Measurements from ENCODE around the gene GJA10. TPM values are rescaled to one million over a fixed set of nuclear protein-coding genes. Genes with fewer than 3 reads are reported as not detected.

The GJA10 gene
- total and polyA plus RNA-seq, 4 donors = not detected

DNA sequence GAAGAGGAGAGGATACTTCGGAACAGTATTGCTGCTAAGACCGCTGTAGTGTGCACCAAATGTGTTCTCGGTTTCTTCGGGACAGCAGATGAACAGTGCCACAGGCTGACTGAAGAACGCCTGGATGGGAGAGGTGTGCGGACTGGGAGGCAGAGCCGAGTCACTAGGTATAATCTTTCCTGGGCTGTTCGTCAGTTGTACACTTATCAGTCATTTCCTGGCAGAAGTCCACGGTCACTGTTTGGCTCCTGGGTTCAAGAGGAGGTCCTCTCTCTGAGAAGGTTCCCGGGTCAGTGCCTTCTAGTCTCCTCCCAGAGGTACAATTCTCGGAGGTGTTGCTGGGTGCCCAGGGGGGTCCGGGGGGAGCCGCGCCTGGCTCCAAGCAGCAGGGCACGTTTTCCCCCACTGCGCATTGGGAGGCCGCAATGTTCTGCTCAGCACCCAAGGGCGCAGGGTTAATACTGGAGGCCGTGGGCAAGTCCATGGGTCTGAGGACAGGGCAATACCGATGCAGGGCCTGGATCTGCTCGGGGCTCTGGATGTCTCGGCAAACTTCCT, 38.1 kb downstream of the GJA10 start:
- ATAC-seq (ENCODE audit: insufficient read depth, low FRiP score) (no peak), DNase-seq (no peak)
- H3K4me1 ChIP-seq (ENCODE audit: control insufficient read depth in 5 of 5, insufficient read depth in 5 of 5, low read length in 5 of 5) = peaks cover 0 to 11% (median 0%) of the 10 kb centered on the region in 5 donors
- H3K4me3 ChIP-seq = no peak overlapping the region
- H3K27me3 ChIP-seq (ENCODE audit: control insufficient read depth in 3 of 3, insufficient read depth in 3 of 3, low read length in 2 of 3) = no peaks in the 10 kb centered on the region
- 88 to 94% methylated on average over 22 of the region's 22 CpGs for WGBS, 2 donors
- H3K27ac ChIP-seq (ENCODE audit: low read depth in 1 of 2, low read length in 1 of 2) = no peak overlapping the region
- peaks cover 0 to 9% (median 1%) of the 10 kb centered on the region in 4 donors for H3K36me3 ChIP-seq (ENCODE audit: control insufficient read depth in 4 of 4, insufficient read depth in 4 of 4, low read length in 4 of 4)
- no peak for TF ChIP-seq CTCF (IDR thresholded peaks at IDR 0.05; ENCODE audit: control extremely low read depth, extremely low read depth)
- H3K9ac ChIP-seq (ENCODE audit: insufficient read depth in 1 of 2, low read length in 2 of 2) = no peak overlapping the region
- H3K9me3 ChIP-seq (ENCODE audit: control insufficient read depth in 4 of 4, insufficient read depth in 3 of 4, low read length in 3 of 4) = no peaks in the 10 kb centered on the region

GRCh38 chr6:89934685-89935366, 40.6 kb downstream of the GJA10 start:
- Histone ChIP-seq H3K4me3 (no peak overlapping the region), H3K27ac (ENCODE audit: low read depth in 1 of 2, low read length in 1 of 2) (no peak overlapping the region), H3K36me3 (ENCODE audit: control insufficient read depth in 4 of 4, insufficient read depth in 4 of 4, low read length in 4 of 4) (peaks cover 0 to 9% (median 5%) of the 10 kb centered on the region in 4 donors), H3K4me1 (ENCODE audit: control insufficient read depth in 5 of 5, insufficient read depth in 5 of 5, low read length in 5 of 5) (peaks cover 0 to 8% (median 0%) of the 10 kb centered on the region in 5 donors), H3K9ac (ENCODE audit: insufficient read depth in 1 of 2, low read length in 2 of 2) (no peak overlapping the region), H3K9me3 (ENCODE audit: control insufficient read depth in 4 of 4, insufficient read depth in 3 of 4, low read length in 3 of 4) (no peaks in the 10 kb centered on the region), H3K27me3 (ENCODE audit: control insufficient read depth in 3 of 3, insufficient read depth in 3 of 3, low read length in 2 of 3) (no peaks in the 10 kb centered on the region)
- no peak for TF ChIP-seq CTCF (IDR thresholded peaks at IDR 0.05; ENCODE audit: control extremely low read depth, extremely low read depth)
- DNase-seq (no peak), ATAC-seq (ENCODE audit: insufficient read depth, low FRiP score) (no peak)
- WGBS, 2 donors = 93 to 96% methylated on average over 19 of the region's 19 CpGs

DNA sequence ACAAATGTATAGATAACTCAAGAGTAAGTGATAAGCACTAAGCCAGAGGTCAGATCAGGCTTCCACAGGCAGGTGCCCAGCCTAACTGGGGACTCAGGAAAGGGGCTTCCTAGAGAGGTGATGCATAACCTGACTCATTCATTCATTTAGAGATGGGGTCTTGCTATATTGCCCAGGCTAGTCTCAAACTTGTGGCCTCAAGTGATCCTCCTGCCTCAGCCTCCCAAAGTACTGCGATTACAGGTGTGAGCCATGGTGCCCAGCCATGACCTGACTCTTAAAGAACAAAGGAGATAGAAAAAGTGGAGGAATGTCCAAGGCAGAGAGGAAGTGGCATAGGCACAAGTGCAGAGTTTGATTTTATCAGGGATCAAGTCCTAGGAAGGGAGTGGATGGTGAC, 41.9 kb downstream of the GJA10 start:
- no peaks in the 10 kb centered on the region for H3K27me3 ChIP-seq (ENCODE audit: control insufficient read depth in 3 of 3, insufficient read depth in 3 of 3, low read length in 2 of 3)
- no peaks in the 10 kb centered on the region for H3K9me3 ChIP-seq (ENCODE audit: control insufficient read depth in 4 of 4, insufficient read depth in 3 of 4, low read length in 3 of 4)
- TF ChIP-seq CTCF (IDR thresholded peaks at IDR 0.05; ENCODE audit: control extremely low read depth, extremely low read depth) = no peak
- 95 to 97% methylated on average over 1 of the region's 1 CpG for WGBS, 2 donors
- H3K27ac ChIP-seq (ENCODE audit: low read depth in 1 of 2, low read length in 1 of 2) = no peak overlapping the region
- peaks cover 0 to 6% (median 2%) of the 10 kb centered on the region in 5 donors for H3K4me1 ChIP-seq (ENCODE audit: control insufficient read depth in 5 of 5, insufficient read depth in 5 of 5, low read length in 5 of 5)
- DNase-seq = no peak
- no peak for ATAC-seq (ENCODE audit: insufficient read depth, low FRiP score)
- H3K36me3 ChIP-seq (ENCODE audit: control insufficient read depth in 4 of 4, insufficient read depth in 4 of 4, low read length in 4 of 4) = peaks cover 0 to 13% (median 5%) of the 10 kb centered on the region in 4 donors
- no peak overlapping the region for H3K4me3 ChIP-seq
- no peak overlapping the region for H3K9ac ChIP-seq (ENCODE audit: insufficient read depth in 1 of 2, low read length in 2 of 2)
